Activated CD4-positive, alpha-beta memory T cell treated with anti-CD3 and anti-CD28 coated beads, Interleukin-2, amount 10 ng/mL, durations not matched to agents 7 days and 5 days (primary cell): ENCODE data around the gene NT5C. TPM values are rescaled to one million over a fixed set of nuclear protein-coding genes. Genes with fewer than 3 reads are reported as not detected.
A peak's percentile ranks its signal among the peaks of the same experiment; 100 is the strongest.
"Not testable (repeated sequence)": the region's sequence is repeated elsewhere in the genome, so short reads cannot be mapped to it uniquely, and the experiment has no call there.

Experiments
- CTCF ChIA-PET: fragments of 350-600 bp; sonication (Branson Sonifier 250); formaldehyde crosslinking; loops from one replicate; lab custom pipeline; 2021; ENCODE audit warnings: antibody characterized with exemption, inconsistent platforms; lab: Charles Lee
- POLR2A ChIA-PET: fragments of 350-600 bp; sonication (Branson Sonifier 250); formaldehyde crosslinking; loops from one replicate; lab custom pipeline; 2021; ENCODE audit warnings: antibody characterized with exemption; lab: Charles Lee
- DNase-seq: peaks from one replicate; pipeline ENCODE4 v3.0.0-alpha.2; 2020
- H3K27ac Mint-ChIP-seq: one replicate; pipeline ENCODE4 v1.8.0; 2021; ENCODE audit warnings: mild to moderate bottlenecking, mixed read lengths
- H3K27me3 Mint-ChIP-seq: one replicate; pipeline ENCODE4 v1.8.0; 2021; ENCODE audit warnings: mixed read lengths
- H3K36me3 Mint-ChIP-seq: one replicate; pipeline ENCODE4 v1.8.0; 2021; ENCODE audit warnings: low read depth, mixed read lengths
- H3K4me1 Mint-ChIP-seq: one replicate; pipeline ENCODE4 v1.8.0; 2021; ENCODE audit warnings: mixed read lengths
- H3K4me3 Mint-ChIP-seq: one replicate; pipeline ENCODE4 v1.8.0; 2021; ENCODE audit warnings: mild to moderate bottlenecking, mixed read lengths
- H3K9me3 Mint-ChIP-seq: one replicate; pipeline ENCODE4 v1.8.0; 2021; ENCODE audit warnings: mixed read lengths
- total RNA-seq, 2 experiments: library from RNA; stranded (reverse); gene quantifications; one replicate each; pipeline ENCODE4 v1.2.3, GENCODE V29; 2021

NT5C gene
- total RNA-seq, 2 experiments from 2014 or later: 68.2 to 69.4 TPM

DNA sequence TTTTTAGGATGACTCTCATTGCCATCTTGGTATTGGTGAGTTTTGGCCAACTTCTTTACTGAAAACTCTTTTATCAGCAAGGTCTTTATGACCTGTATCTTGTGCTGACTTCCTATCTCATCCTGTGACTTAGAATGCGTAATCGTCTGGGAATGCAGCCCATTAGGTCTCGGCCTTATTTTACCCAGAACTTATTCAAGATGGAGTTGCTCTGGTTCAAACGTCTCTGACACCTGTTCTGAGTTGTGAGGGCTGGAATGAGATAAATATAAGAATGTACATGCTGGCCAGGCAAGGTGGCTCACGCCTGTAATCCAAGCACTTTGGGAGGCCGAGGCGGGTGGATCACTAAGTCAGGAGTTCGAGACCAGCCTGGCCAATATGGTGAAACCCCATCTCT lies 26.9 kb upstream of the NT5C start:
- POLR2A ChIA-PET: interaction anchor here (1.2 kb wide), 1 partner anchor 10 kb away, joined by 3 read pairs; no protein-coding TSS in a partner anchor
- not testable (repeated sequence) for H3K27me3 Mint-ChIP-seq

DNA sequence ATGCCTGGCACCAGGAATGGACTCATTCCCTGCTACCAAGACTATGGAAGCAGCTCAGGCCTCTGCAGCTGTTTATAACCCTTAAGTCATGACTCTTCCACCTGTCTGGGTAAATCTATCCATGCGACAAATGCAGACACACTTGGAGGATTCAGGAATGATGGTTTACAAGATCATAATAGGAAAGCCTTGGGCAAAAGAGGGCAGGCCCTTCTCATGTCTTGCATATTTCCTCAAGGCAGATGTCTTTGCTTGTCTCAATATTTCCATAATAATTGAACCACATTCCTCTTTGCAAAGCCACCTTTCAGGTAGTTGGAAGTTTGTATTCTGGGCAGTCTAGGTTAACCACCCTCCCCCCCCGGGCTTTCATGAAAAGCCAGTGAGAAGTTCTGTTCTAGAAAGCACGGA lies 23.7 kb upstream of the NT5C start:
- H3K36me3 Mint-ChIP-seq: peaks cover 32% of the 10 kb centered on the region
- H3K27me3 Mint-ChIP-seq: no peaks in the 10 kb centered on the region
- no peak overlapping the region for H3K4me3 Mint-ChIP-seq
- ChIA-PET CTCF (interaction anchor here (1.0 to 5.6 kb wide), 5 partner anchors 16 to 48 kb away, joined by 3 to 17 read pairs (median 5); no protein-coding TSS in a partner anchor), POLR2A (interaction anchor here (0.6 to 3.1 kb wide), 36 partner anchors 8 to 143 kb away, joined by 3 to 25 read pairs (median 6); partner anchors contain the start of genes ARMC7, GGA3, MIF4GD and MRPL58)
- no peaks in the 10 kb centered on the region for H3K9me3 Mint-ChIP-seq
- peak overlapping the region; percentile 86 for H3K27ac Mint-ChIP-seq
- H3K4me1 Mint-ChIP-seq: peaks cover 37% of the 10 kb centered on the region
- no peak for DNase-seq

More for the DNA sequence above, 26.9 kb upstream of the NT5C start:
- H3K4me3 Mint-ChIP-seq, H3K9me3 Mint-ChIP-seq, H3K27ac Mint-ChIP-seq, DNase-seq: not testable (repeated sequence)
- peaks cover 19% of the 10 kb centered on the region for H3K4me1 Mint-ChIP-seq
- H3K36me3 Mint-ChIP-seq: peaks cover 14% of the 10 kb centered on the region
- CTCF ChIA-PET: interaction anchor here (0.7 to 5.6 kb wide), 3 partner anchors 13 to 123 kb away, joined by 4 to 17 read pairs (median 11); no protein-coding TSS in a partner anchor

GRCh38 chr17:75154195-75155106 lies 22.9 kb upstream of the NT5C start, which contains the start of gene JPT1:
Gene JPT1 (minus strand): TSS chr17:75154512. CDS start chr17:75154397, 115 bp downstream.
- CTCF ChIA-PET: interaction anchor here (1.0 to 1.2 kb wide), 4 partner anchors 17 to 49 kb away, joined by 3 to 5 read pairs (median 3); no protein-coding TSS in a partner anchor
- POLR2A ChIA-PET: interaction anchor here (0.6 to 3.1 kb wide), 38 partner anchors 8 to 142 kb away, joined by 3 to 25 read pairs (median 6); partner anchors contain the start of genes ARMC7, GGA3, MIF4GD and MRPL58
- Mint-ChIP-seq H3K4me3 (peak within 1 kb of the TSS; percentile 93), H3K36me3 (peaks cover 37% of the 10 kb centered on the region), H3K4me1 (peaks cover 41% of the 10 kb centered on the region), H3K9me3 (no peaks in the 10 kb centered on the region), H3K27me3 (no peaks in the 10 kb centered on the region), H3K27ac (peak within 1 kb of the TSS; percentile 86)
- DNase-seq: peak; percentile 99

DNA sequence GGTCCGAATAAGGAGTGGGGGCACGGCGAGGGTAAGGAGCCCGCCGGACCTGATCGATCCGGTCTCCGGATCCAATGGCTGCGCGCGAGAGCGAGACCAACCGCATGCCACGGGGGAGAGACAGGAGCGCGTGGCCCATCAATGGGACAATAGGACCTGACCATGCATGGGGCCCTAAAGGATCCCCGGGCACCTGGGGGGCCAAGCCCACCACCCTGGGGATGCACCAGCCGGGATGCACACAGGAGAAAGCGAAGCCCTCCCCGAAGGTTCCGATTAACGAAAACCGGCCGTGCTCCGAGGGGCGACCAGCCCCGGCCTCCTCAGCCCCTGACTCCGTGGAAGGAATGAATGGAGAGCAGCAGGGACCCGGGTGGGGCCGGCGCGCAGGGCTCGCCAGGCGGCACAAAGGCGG lies 22.2 kb upstream of the NT5C start:
- Mint-ChIP-seq H3K9me3 (no peaks in the 10 kb centered on the region), H3K4me1 (peaks cover 43% of the 10 kb centered on the region), H3K27me3 (no peaks in the 10 kb centered on the region), H3K36me3 (peaks cover 38% of the 10 kb centered on the region), H3K4me3 (peak overlapping the region; percentile 93), H3K27ac (peak overlapping the region; percentile 81)
- DNase-seq: peak; percentile 50
- POLR2A ChIA-PET: interaction anchor here (1.1 to 3.1 kb wide), 22 partner anchors 9 to 118 kb away, joined by 3 to 25 read pairs (median 6); partner anchors contain the start of genes GGA3, MRPS7, NT5C and NUP85
- CTCF ChIA-PET: interaction anchor here (1.2 kb wide), 1 partner anchor 39 kb away, joined by 3 read pairs; no protein-coding TSS in a partner anchor

DNA sequence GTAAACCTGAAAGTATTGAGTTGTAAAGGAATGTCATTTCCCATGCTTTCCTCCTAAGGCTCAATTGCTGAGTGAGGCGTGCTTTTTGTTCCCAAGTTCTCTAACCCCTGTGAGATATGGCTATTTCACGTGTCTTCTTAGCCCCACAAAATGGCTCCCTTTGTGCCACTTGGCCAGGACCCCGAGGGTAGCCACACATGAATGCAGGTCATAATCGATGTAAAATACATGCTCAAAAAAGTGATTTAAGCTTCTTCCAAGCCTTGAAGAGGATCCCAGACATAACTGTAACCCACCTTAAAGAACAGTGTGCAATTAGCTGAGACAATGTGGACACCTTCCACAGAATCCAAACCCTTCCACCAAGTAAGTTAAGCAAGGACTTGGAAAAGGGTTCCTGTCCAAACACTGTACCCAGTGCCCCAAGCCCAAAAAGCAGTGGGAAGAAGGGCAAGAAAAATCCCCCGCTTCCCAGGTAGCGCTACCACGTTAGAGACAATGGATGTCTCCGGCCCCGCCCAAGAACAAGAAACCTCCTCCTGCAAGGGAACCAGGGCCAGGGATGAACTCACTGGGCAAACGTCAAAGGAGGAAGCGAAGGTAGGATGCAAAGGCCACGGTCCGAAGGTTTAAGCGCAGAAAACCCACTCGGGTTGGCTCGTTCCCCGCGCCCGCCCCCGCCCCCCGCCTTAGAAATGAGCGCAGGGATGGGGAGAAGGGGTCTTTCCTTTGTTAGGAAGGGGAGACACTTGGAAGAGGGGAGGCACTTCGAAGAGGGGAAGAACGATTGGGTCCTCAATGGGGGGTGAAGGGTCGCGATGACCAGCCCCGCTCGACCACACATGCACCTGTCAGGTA lies 21.6 kb upstream of the NT5C start:
- POLR2A ChIA-PET: interaction anchor here (1.0 to 1.1 kb wide), 2 partner anchors 12 to 21 kb away, joined by 4 read pairs; no protein-coding TSS in a partner anchor
- peaks cover 49% of the 10 kb centered on the region for H3K4me1 Mint-ChIP-seq

DNA sequence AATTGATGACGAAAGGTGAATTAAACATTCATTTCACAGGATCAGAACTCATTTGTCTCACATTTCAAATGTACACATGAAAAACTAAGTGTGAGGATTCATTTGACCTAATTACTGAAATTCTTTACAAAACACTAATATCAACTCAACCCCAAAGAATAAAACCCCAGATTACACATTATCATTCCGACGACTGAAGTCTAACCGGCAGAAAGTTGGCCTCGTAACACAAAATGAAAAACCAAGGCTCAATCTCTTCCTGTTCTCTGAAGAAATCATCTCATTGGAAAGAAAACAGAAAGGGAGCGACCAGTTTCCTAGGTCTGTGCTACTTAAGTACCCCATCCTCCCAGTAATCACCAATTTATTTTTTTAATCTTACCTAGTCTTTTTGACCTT lies 21.0 kb upstream of the NT5C start:
- H3K4me3 Mint-ChIP-seq: peak overlapping the region; percentile 93
- CTCF ChIA-PET: no interaction called here
- H3K27ac Mint-ChIP-seq: peak overlapping the region; percentile 81
- no peaks in the 10 kb centered on the region for H3K9me3 Mint-ChIP-seq
- H3K36me3 Mint-ChIP-seq: peaks cover 50% of the 10 kb centered on the region
- DNase-seq: no peak
- POLR2A ChIA-PET: interaction anchor here (1.0 to 1.1 kb wide), 2 partner anchors 12 to 20 kb away, joined by 4 read pairs; no protein-coding TSS in a partner anchor
- no peaks in the 10 kb centered on the region for H3K27me3 Mint-ChIP-seq
- peaks cover 52% of the 10 kb centered on the region for H3K4me1 Mint-ChIP-seq

More for the DNA sequence above, 21.6 kb upstream of the NT5C start:
- Mint-ChIP-seq H3K27ac (peak overlapping the region; percentile 81), H3K4me3 (peak overlapping the region; percentile 93), H3K36me3 (peaks cover 44% of the 10 kb centered on the region), H3K9me3 (no peaks in the 10 kb centered on the region), H3K27me3 (no peaks in the 10 kb centered on the region)
- peak; percentile 40 for DNase-seq
- CTCF ChIA-PET: no interaction called here

DNA sequence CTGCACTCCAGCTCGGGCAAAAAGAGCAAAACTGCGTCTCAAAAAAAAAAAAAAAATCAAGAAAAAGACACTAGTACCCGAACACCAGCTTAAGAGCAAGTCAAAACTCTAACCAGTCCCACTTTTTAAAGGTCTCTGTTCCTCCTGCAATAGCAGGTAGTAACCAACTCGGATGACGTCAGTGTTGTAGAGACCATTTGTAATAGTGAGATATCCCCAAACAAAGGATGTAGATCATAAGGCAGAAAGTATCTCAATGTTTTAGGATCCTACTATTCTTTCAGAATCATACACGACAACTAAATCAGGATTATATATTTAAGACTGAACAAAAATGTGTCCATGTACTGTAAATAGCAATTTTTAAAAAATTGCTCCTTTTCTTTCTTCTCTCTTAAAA lies 20.4 kb upstream of the NT5C start:
- DNase-seq: no peak
- H3K27ac Mint-ChIP-seq: peak overlapping the region; percentile 81
- peaks cover 54% of the 10 kb centered on the region for H3K4me1 Mint-ChIP-seq
- CTCF ChIA-PET: interaction anchor here (0.6 to 1.0 kb wide), 2 partner anchors 22 to 38 kb away, joined by 3 read pairs; no protein-coding TSS in a partner anchor
- POLR2A ChIA-PET: interaction anchor here (0.5 kb wide), 1 partner anchor 729 kb away, joined by 3 read pairs; no protein-coding TSS in a partner anchor
- no peaks in the 10 kb centered on the region for H3K9me3 Mint-ChIP-seq
- peaks cover 54% of the 10 kb centered on the region for H3K36me3 Mint-ChIP-seq
- H3K27me3 Mint-ChIP-seq: no peaks in the 10 kb centered on the region
- peak overlapping the region; percentile 93 for H3K4me3 Mint-ChIP-seq

- CTCF ChIA-PET: interaction anchor here (0.8 to 1.8 kb wide), 5 partner anchors 16 to 53 kb away, joined by 3 to 13 read pairs (median 4); no protein-coding TSS in a partner anchor
- H3K36me3 Mint-ChIP-seq: peaks cover 73% of the 10 kb centered on the region
- DNase-seq: no peak
- peak overlapping the region; percentile 21 for H3K27ac Mint-ChIP-seq
- H3K4me1 Mint-ChIP-seq: peaks cover 39% of the 10 kb centered on the region
- no peak overlapping the region for H3K4me3 Mint-ChIP-seq
- H3K27me3 Mint-ChIP-seq: no peaks in the 10 kb centered on the region
- no peaks in the 10 kb centered on the region for H3K9me3 Mint-ChIP-seq
- POLR2A ChIA-PET: interaction anchor here (1.0 to 1.8 kb wide), 3 partner anchors 17 to 23 kb away, joined by 3 to 6 read pairs (median 6); partner anchors contain the start of gene NT5C
Measured at GRCh38 chr17:75147878-75148546, 16.5 kb upstream of the NT5C start.

DNA sequence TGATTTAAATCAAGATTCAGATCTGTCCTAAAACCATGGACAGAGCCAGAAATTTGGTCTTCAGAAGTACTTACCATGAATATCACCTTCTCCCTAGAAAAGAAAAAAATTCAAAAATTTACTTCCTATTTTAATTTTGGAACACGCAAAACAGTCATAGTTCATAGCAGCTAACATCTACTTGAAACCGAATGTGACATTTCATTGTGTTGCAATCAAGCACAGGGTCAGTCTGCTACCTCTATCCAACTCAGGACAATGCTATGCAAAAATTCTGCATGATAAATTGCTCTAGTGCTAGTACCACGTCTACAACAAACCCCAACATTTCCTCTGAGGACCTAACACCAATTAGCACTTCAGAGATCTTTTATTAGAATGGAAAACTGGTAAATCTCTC lies 15.1 kb upstream of the NT5C start:
- peaks cover 66% of the 10 kb centered on the region for H3K36me3 Mint-ChIP-seq
- CTCF ChIA-PET: interaction anchor here (3.5 kb wide), 1 partner anchor 15 kb away, joined by 20 read pairs; the partner anchor contains the start of gene NT5C
- POLR2A ChIA-PET: interaction anchor here (0.7 to 2.9 kb wide), 3 partner anchors 9 to 185 kb away, joined by 4 to 18 read pairs (median 8); partner anchors contain the start of genes JPT1 and NT5C

GRCh38 chr17:75144816-75145512 lies 13.4 kb upstream of the NT5C start:
- ChIA-PET CTCF (interaction anchor here (0.6 to 3.5 kb wide), 8 partner anchors 13 to 95 kb away, joined by 3 to 20 read pairs (median 4); partner anchors contain the start of gene NT5C), POLR2A (interaction anchor here (1.1 to 2.9 kb wide), 4 partner anchors 10 to 117 kb away, joined by 4 to 18 read pairs (median 6); partner anchors contain the start of genes GGA3, JPT1, MRPS7 and NT5C)
- H3K27ac Mint-ChIP-seq: no peak overlapping the region
- H3K4me1 Mint-ChIP-seq: peaks cover 41% of the 10 kb centered on the region
- no peak for DNase-seq
- H3K36me3 Mint-ChIP-seq: peaks cover 79% of the 10 kb centered on the region
- no peaks in the 10 kb centered on the region for H3K9me3 Mint-ChIP-seq
- no peaks in the 10 kb centered on the region for H3K27me3 Mint-ChIP-seq
- no peak overlapping the region for H3K4me3 Mint-ChIP-seq

More for the DNA sequence above, 15.1 kb upstream of the NT5C start:
- Mint-ChIP-seq H3K9me3 (no peaks in the 10 kb centered on the region), H3K27me3 (no peaks in the 10 kb centered on the region), H3K4me3 (no peak overlapping the region), H3K27ac (no peak overlapping the region), H3K4me1 (peaks cover 30% of the 10 kb centered on the region)
- no peak for DNase-seq
